K562 (cell line): Measurements from ENCODE around the gene COMMD1.

Experiments used
- CREB1 ChIP-seq, 2 experiments: sonication (generic) in 1 of 2; formaldehyde crosslinking in 1 of 2; IDR thresholded peaks; 2 replicates each; pipeline versions ENCODE4 v1.6.1 to v1.8.0; 2012 to 2022; ENCODE audit warnings: inconsistent platforms in 1 of 2, mild to moderate bottlenecking in 1 of 2, missing genetic modification reagents in 1 of 2, moderate library complexity in 1 of 2
- FOXK2 ChIP-seq, 2 experiments: fragments of 450-650 bp; IDR thresholded peaks in 1 of 2; conservative IDR thresholded peaks in 1 of 2; 2 replicates each; pipeline ENCODE4 v1.6.1; 2016; ENCODE audit warnings: low read depth in 2 of 2, mild to moderate bottlenecking in 1 of 2
- NFRKB ChIP-seq: fragments of 450-650 bp; IDR thresholded peaks from 2 replicates; pipeline ENCODE4 v1.6.1; 2016; ENCODE audit warnings: low read depth
- POLR3A ChIP-seq: IDR thresholded peaks from 2 replicates; pipeline ENCODE4 v1.6.1; 2011; ENCODE audit warnings: borderline replicate concordance, mild to moderate bottlenecking, moderate library complexity; ENCODE audit not compliant: insufficient read length, insufficient read depth; ENCODE audit errors: extremely low read depth
- SRSF3 ChIP-seq: fragments of 200-400 bp; formaldehyde crosslinking; IDR thresholded peaks from 2 replicates; pipeline ENCODE4 v1.6.1; 2016; ENCODE audit warnings: mild to moderate bottlenecking, low read length, moderate library complexity; ENCODE audit not compliant: insufficient read depth
- ZBTB7A ChIP-seq: IDR thresholded peaks from 2 replicates; pipeline ENCODE4 v1.6.1; 2011; ENCODE audit warnings: low read depth, mild to moderate bottlenecking, low read length, moderate library complexity, borderline replicate concordance; ENCODE audit not compliant: control insufficient read depth
- TF ChIP-seq, protein P1 (sequence below), 3 experiments: IDR thresholded peaks in 2 of 3; conservative IDR thresholded peaks in 1 of 3; 2 replicates each; pipeline ENCODE4 v1.5.1; 2011 to 2012; ENCODE audit warnings: low read length in 3 of 3, mild to moderate bottlenecking in 3 of 3, control low read depth in 2 of 3, improper control_type of control experiment in 1 of 3, inconsistent platforms in 1 of 3, low read depth in 1 of 3, mixed read lengths in 1 of 3, moderate library complexity in 1 of 3; ENCODE audit not compliant: insufficient read depth in 2 of 3
- TF ChIP-seq, protein P2 (sequence below): sonication (generic); formaldehyde crosslinking; IDR thresholded peaks from 2 replicates; pipeline ENCODE4 v1.9.0; 2022; ENCODE audit warnings: mild to moderate bottlenecking, missing genetic modification reagents
- TF ChIP-seq, protein P3 (sequence below): fragments of 450-650 bp; IDR thresholded peaks from 2 replicates; pipeline ENCODE4 v1.6.1; 2014; ENCODE audit warnings: low read depth, mild to moderate bottlenecking, moderate library complexity, borderline replicate concordance
- TF ChIP-seq, protein P4 (sequence below): sonication (generic); formaldehyde crosslinking; IDR thresholded peaks from 2 replicates; pipeline ENCODE4 v1.5.0; 2020; ENCODE audit warnings: missing genetic modification reagents
- TF ChIP-seq, protein P5 (sequence below): fragments of 250-450 bp; sonication (Bioruptor Pico); IDR thresholded peaks from 2 replicates; pipeline ENCODE4 v1.9.0; 2021; ENCODE audit warnings: mild to moderate bottlenecking
- TF ChIP-seq, protein P6 (sequence below): fragments of 450-650 bp; IDR thresholded peaks from 2 replicates; pipeline ENCODE4 v1.6.1; 2016; ENCODE audit warnings: low read depth, mild to moderate bottlenecking, moderate library complexity

DNA sequence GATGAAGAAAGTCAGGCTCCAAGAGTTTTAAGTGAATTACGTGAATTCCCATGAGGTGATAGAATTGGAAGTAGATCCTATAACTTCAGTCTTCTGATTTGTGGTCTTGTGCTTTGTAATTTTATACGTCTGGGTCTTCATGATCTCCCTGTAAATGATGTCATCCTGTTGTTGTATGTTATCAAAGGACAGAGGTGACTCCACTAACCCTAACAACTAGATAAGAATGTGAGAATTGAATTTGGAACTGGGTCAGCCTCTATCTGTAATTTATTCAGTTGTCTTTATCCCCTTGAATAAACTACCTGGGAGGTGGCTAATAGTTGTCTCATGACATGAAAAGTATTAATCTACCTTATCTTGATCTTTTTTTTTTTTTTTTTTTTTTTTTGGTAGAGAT is 204.1 kb downstream of the COMMD1 start:
- TF ChIP-seq NFRKB (no peak), FOXK2 (conservative IDR thresholded peaks at IDR 0.05 in 1 of 2, IDR thresholded peaks at IDR 0.05 in 1 of 2; ENCODE audit: low read depth in 2 of 2) (no peak), ZBTB7A (no peak), CREB1 (IDR thresholded peaks at IDR 0.05) (no peak), CREB1 (CRISPR knock-in tag; IDR thresholded peaks at IDR 0.05) (no peak), POLR3A (no peak), SRSF3 (no peak)
- TF ChIP-seq, protein P1, sequence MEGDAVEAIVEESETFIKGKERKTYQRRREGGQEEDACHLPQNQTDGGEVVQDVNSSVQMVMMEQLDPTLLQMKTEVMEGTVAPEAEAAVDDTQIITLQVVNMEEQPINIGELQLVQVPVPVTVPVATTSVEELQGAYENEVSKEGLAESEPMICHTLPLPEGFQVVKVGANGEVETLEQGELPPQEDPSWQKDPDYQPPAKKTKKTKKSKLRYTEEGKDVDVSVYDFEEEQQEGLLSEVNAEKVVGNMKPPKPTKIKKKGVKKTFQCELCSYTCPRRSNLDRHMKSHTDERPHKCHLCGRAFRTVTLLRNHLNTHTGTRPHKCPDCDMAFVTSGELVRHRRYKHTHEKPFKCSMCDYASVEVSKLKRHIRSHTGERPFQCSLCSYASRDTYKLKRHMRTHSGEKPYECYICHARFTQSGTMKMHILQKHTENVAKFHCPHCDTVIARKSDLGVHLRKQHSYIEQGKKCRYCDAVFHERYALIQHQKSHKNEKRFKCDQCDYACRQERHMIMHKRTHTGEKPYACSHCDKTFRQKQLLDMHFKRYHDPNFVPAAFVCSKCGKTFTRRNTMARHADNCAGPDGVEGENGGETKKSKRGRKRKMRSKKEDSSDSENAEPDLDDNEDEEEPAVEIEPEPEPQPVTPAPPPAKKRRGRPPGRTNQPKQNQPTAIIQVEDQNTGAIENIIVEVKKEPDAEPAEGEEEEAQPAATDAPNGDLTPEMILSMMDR (IDR thresholded peaks at IDR 0.05 in 2 of 3, conservative IDR thresholded peaks at IDR 0.05 in 1 of 3; ENCODE audit: insufficient read depth in 2 of 3, low read depth in 1 of 3, low read length in 3 of 3): no peak
- TF ChIP-seq, protein P2, sequence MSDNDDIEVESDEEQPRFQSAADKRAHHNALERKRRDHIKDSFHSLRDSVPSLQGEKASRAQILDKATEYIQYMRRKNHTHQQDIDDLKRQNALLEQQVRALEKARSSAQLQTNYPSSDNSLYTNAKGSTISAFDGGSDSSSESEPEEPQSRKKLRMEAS (CRISPR knock-in tag): no peak
- TF ChIP-seq, protein P3, sequence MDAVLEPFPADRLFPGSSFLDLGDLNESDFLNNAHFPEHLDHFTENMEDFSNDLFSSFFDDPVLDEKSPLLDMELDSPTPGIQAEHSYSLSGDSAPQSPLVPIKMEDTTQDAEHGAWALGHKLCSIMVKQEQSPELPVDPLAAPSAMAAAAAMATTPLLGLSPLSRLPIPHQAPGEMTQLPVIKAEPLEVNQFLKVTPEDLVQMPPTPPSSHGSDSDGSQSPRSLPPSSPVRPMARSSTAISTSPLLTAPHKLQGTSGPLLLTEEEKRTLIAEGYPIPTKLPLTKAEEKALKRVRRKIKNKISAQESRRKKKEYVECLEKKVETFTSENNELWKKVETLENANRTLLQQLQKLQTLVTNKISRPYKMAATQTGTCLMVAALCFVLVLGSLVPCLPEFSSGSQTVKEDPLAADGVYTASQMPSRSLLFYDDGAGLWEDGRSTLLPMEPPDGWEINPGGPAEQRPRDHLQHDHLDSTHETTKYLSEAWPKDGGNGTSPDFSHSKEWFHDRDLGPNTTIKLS: no peak
- TF ChIP-seq, protein P4, sequence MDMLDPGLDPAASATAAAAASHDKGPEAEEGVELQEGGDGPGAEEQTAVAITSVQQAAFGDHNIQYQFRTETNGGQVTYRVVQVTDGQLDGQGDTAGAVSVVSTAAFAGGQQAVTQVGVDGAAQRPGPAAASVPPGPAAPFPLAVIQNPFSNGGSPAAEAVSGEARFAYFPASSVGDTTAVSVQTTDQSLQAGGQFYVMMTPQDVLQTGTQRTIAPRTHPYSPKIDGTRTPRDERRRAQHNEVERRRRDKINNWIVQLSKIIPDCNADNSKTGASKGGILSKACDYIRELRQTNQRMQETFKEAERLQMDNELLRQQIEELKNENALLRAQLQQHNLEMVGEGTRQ (CRISPR knock-in tag): no peak
- TF ChIP-seq, protein P5, sequence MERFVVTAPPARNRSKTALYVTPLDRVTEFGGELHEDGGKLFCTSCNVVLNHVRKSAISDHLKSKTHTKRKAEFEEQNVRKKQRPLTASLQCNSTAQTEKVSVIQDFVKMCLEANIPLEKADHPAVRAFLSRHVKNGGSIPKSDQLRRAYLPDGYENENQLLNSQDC (CRISPR knock-in tag): no peak
- TF ChIP-seq, protein P6, sequence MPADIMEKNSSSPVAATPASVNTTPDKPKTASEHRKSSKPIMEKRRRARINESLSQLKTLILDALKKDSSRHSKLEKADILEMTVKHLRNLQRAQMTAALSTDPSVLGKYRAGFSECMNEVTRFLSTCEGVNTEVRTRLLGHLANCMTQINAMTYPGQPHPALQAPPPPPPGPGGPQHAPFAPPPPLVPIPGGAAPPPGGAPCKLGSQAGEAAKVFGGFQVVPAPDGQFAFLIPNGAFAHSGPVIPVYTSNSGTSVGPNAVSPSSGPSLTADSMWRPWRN: no peak
